HEK293T (cell line): ENCODE results near the gene RAD51B.
"Not testable (repeated sequence)": the region's sequence is repeated elsewhere in the genome, so short reads cannot be mapped to it uniquely, and the experiment has no call there.

ENCODE experiments used
- CTCF ChIA-PET: fragments of 350-600 bp; formaldehyde crosslinking; extraction: SDS; loops from one replicate; lab custom pipeline; 2021; ENCODE audit warnings: antibody characterized with exemption, inconsistent platforms; lab: Yijun Ruan, JAX
- POLR2A ChIA-PET: fragments of 350-600 bp; formaldehyde crosslinking; extraction: SDS; loops from one replicate; lab custom pipeline; 2020; ENCODE audit warnings: antibody characterized with exemption, inconsistent platforms; lab: Yijun Ruan, JAX
- DNase-seq: peaks from one replicate; pipeline ENCODE4 v3.0.0; 2012; ENCODE audit warnings: mixed read lengths; ENCODE audit errors: extremely low spot score
- ARNT ChIP-seq: fragments of 450-650 bp; IDR thresholded peaks from 2 replicates; pipeline ENCODE4 v1.6.1; 2017; ENCODE audit warnings: mild to moderate bottlenecking
- BHLHE40 ChIP-seq: fragments of 450-650 bp; IDR thresholded peaks from 2 replicates; pipeline ENCODE4 v1.6.1; 2016; ENCODE audit warnings: mild to moderate bottlenecking, moderate library complexity, borderline replicate concordance
- CTBP1 ChIP-seq: fragments of 450-650 bp; IDR thresholded peaks from 2 replicates; pipeline ENCODE4 v1.6.1; 2016; ENCODE audit warnings: borderline replicate concordance
- ELF4 ChIP-seq: fragments of 450-650 bp; IDR thresholded peaks from 2 replicates; pipeline ENCODE4 v1.6.1; 2017; ENCODE audit warnings: antibody characterized with exemption
- FOXA1 ChIP-seq: fragments of 450-650 bp; IDR thresholded peaks from 2 replicates; pipeline ENCODE4 v1.6.1; 2016; ENCODE audit warnings: mild to moderate bottlenecking
- FOXK2 ChIP-seq: fragments of 450-650 bp; IDR thresholded peaks from 2 replicates; pipeline ENCODE4 v1.6.1; 2016; ENCODE audit warnings: mild to moderate bottlenecking
- FOXM1 ChIP-seq: fragments of 450-650 bp; IDR thresholded peaks from 2 replicates; pipeline ENCODE4 v1.6.1; 2017; ENCODE audit warnings: mild to moderate bottlenecking, borderline replicate concordance
- HDGF ChIP-seq: fragments of 450-650 bp; IDR thresholded peaks from 2 replicates; pipeline ENCODE4 v1.6.1; 2017; ENCODE audit warnings: antibody characterized with exemption, borderline replicate concordance
- L3MBTL2 ChIP-seq: fragments of 450-650 bp; conservative IDR thresholded peaks from 2 replicates; pipeline ENCODE4 v1.6.1; 2016; ENCODE audit warnings: mild to moderate bottlenecking
- LEF1 ChIP-seq: fragments of 450-650 bp; IDR thresholded peaks from 2 replicates; pipeline ENCODE4 v1.6.1; 2017; ENCODE audit warnings: mild to moderate bottlenecking, borderline replicate concordance
- NFRKB ChIP-seq: fragments of 450-650 bp; IDR thresholded peaks from 2 replicates; pipeline ENCODE4 v1.6.1; 2016; ENCODE audit warnings: mild to moderate bottlenecking, moderate library complexity
- SP1 ChIP-seq: fragments of 450-650 bp; IDR thresholded peaks from 2 replicates; pipeline ENCODE4 v1.6.1; 2017
- SUZ12 ChIP-seq: fragments of 450-650 bp; IDR thresholded peaks from 2 replicates; pipeline ENCODE4 v1.6.1; 2016; ENCODE audit warnings: mild to moderate bottlenecking
- TARDBP ChIP-seq: fragments of 450-650 bp; IDR thresholded peaks from 2 replicates; pipeline ENCODE4 v1.6.1; 2016
- ZNF384 ChIP-seq: fragments of 450-650 bp; IDR thresholded peaks from 2 replicates; pipeline ENCODE4 v1.6.1; 2016
- TF ChIP-seq, protein P1 (sequence below): fragments of 450-650 bp; IDR thresholded peaks from 2 replicates; pipeline ENCODE4 v1.6.1; 2016

RAD51B gene

DNA sequence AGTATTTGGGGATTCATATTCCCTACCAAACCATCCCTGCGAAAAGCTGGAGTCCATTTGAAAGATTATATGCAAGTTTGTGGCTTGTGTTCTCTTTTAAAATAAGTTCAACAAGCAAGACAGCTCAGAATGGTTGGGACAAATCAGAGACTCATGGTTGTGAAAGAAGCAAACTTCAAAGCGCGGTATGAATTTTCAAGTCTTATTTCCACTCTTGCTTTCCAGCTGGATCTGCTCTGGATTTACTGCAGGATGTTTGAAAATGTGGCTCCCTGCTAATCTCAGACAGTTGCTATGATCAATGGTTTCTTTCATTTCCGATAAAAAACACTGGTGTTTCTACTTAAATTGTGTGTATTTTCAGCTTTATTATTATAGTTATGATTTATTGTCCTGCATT is 477.5 kb downstream of the RAD51B start:
- ChIA-PET POLR2A (no interaction called here), CTCF (no interaction called here)
- no peak for DNase-seq
- TF ChIP-seq SP1, result no peak
- no peak for TF ChIP-seq FOXA1
- TF ChIP-seq ARNT, result no peak
- TF ChIP-seq ELF4, result no peak
- TF ChIP-seq FOXM1, result no peak
- TF ChIP-seq FOXK2, result no peak
- no peak for TF ChIP-seq LEF1
- no peak for TF ChIP-seq L3MBTL2
- TF ChIP-seq TARDBP, result no peak
- TF ChIP-seq NFRKB, result no peak
- TF ChIP-seq CTBP1, result no peak
- TF ChIP-seq SUZ12, result no peak
- no peak for TF ChIP-seq HDGF
- no peak for TF ChIP-seq BHLHE40
- TF ChIP-seq, protein P1, sequence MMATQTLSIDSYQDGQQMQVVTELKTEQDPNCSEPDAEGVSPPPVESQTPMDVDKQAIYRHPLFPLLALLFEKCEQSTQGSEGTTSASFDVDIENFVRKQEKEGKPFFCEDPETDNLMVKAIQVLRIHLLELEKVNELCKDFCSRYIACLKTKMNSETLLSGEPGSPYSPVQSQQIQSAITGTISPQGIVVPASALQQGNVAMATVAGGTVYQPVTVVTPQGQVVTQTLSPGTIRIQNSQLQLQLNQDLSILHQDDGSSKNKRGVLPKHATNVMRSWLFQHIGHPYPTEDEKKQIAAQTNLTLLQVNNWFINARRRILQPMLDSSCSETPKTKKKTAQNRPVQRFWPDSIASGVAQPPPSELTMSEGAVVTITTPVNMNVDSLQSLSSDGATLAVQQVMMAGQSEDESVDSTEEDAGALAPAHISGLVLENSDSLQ, result no peak
- no peak for TF ChIP-seq ZNF384

DNA sequence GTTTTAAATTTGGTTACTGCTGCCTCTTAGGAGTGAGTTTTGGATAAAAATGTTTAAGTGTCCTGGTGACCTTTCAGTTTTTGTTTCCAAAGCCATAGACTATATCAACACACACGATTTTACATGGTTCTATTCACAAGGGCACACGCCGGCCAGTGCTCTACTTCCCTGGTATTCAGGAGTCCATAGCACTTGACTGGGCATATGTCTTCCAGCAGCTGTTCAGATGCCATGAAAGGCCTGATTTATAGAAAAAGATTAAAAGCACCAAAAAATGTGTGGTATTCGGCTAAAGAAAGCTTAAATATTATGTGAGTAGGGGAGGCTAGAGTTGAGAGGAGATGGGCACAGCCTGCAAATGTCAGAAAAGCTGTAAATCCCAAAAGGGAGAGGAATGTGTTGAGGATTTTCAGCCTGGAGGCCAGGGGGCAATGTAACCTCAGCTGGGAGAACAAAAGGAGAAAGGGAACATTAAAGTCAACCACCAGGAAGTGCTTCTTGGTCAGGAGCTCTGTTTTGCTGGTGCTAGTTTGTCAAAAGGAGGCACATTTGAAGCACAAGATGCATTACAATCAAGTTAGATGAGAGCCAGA is 478.4 kb downstream of the RAD51B start:
- ChIA-PET CTCF (interaction anchor here (0.6 kb wide), 1 partner anchor 67 kb away, joined by 3 read pairs; no protein-coding TSS in a partner anchor), POLR2A (no interaction called here)
- TF ChIP-seq HDGF, result no peak
- no peak for TF ChIP-seq TARDBP
- no peak for TF ChIP-seq NFRKB
- no peak for TF ChIP-seq FOXK2
- no peak for TF ChIP-seq FOXA1
- TF ChIP-seq, protein P1, result no peak
- TF ChIP-seq ELF4, result no peak
- TF ChIP-seq ZNF384, result no peak
- TF ChIP-seq SP1, result no peak
- no peak for TF ChIP-seq SUZ12
- TF ChIP-seq ARNT, result no peak
- no peak for DNase-seq

DNA sequence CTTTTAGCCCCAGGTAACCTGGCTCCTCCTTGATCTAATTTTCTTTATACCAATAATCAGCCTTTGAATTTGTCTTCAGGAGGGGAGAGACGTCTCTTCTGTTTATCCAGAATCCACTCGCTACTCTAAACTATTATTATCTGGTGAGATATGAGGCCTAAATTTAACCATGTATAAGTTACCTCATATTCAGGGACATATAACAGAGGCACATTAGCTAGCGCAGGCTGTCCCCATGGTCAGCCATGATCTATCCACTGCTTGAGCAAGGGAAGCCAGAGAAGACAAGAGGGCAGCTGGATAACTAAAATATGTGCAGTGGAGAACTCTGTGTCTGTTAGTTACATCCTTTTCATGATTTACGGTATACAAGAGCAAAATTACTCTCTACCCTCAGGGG is 481.0 kb downstream of the RAD51B start:
- no peak for TF ChIP-seq LEF1
- TF ChIP-seq FOXA1, result no peak
- TF ChIP-seq, protein P1, result no peak
- TF ChIP-seq SP1, result no peak
- TF ChIP-seq HDGF, result no peak
- no peak for TF ChIP-seq L3MBTL2
- TF ChIP-seq ZNF384, result no peak
- TF ChIP-seq ARNT, result no peak
- no peak for TF ChIP-seq ELF4
- TF ChIP-seq SUZ12, result no peak
- TF ChIP-seq BHLHE40, result no peak
- POLR2A ChIA-PET, result no interaction called here
- CTCF ChIA-PET, result no interaction called here
- DNase-seq, result no peak

DNA sequence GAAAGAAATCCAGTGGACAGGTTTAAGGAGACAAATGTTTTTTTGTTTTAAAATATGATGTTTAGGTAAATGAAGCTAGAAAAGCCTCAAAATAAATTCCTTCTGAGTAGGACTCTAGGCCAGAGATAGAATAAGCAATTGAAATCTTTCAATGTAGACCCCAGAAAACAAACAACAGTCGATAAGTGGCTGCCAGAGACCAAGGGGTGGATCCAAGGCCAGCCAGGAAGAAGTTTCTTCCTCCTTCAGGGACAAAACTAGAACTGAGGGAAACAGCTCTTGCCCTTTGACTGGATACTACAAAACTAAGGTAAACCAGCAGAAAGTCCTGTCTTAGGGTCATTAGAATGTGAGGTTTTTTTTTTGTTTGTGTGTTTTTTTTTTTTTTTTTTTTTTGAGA is 481.6 kb downstream of the RAD51B start:
- TF ChIP-seq SUZ12 (no peak), BHLHE40 (no peak), L3MBTL2 (no peak), ZNF384 (no peak), FOXA1 (no peak), LEF1 (no peak), ELF4 (no peak), NFRKB (no peak), ARNT (no peak), TARDBP (no peak), SP1 (no peak), HDGF (no peak), FOXK2 (no peak), CTBP1 (no peak), FOXM1 (no peak)
- TF ChIP-seq, protein P1, result no peak
- DNase-seq, result no peak
- POLR2A ChIA-PET, result no interaction called here
- CTCF ChIA-PET, result no interaction called here

DNA sequence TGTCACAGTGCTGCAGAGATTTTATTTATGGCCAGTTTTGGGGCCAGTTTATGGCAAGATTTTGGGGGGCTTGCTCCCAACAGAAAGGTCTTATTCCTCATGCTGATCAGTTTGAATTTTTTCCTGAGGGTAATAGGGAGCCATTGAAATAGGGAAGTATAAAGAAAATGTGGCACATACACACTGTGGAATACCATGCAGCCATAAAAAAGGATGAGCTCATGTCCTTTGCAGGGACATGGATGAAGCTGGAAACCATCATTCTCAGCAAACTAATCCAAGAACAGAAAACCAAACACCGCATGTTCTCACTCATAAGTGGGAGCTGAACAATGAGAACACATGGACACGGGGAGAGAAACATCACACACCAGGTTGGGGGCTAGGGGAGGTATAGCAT is 483.4 kb downstream of the RAD51B start:
- CTCF ChIA-PET, POLR2A ChIA-PET, DNase-seq: not testable (repeated sequence)

DNA sequence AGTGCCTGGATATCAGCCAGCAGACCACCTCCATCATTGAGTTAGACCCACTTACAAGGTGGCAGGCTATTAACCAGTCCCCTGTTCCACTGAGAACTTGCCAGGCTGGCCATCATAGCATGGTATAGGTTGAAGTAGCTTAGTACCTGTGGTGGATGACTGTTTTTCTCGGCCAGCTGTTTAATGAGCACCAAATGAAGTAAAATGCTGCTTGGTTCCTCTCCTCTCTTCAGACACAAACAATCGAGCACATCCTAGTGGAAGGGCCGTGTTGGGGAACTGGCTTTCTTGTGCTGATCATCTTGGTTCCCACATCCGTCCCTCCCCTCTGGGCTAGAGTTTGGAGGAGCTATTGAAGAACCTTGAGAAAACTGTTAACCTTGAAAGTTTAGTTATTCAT is 486.2 kb downstream of the RAD51B start:
- ChIA-PET POLR2A (no interaction called here), CTCF (no interaction called here)
- no peak for DNase-seq
- no peak for TF ChIP-seq FOXA1
- no peak for TF ChIP-seq TARDBP
